K562 (cell line): Measurements from ENCODE around the gene PI4KA. TPM values are rescaled to one million over a fixed set of nuclear protein-coding genes. Genes with fewer than 3 reads are reported as not detected.
A peak's percentile ranks its signal among the peaks of the same experiment; 100 is the strongest.

ENCODE experiments used
- ARNT ChIP-seq, 2 experiments: fragments of 450-650 bp; IDR thresholded peaks; 2 replicates each; pipeline ENCODE4 v1.6.1; 2016; ENCODE audit warnings: mild to moderate bottlenecking in 1 of 2
- BRCA1 ChIP-seq, 2 experiments: fragments of 450-650 bp in 1 of 2; sonication (generic) in 1 of 2; formaldehyde crosslinking in 1 of 2; IDR thresholded peaks; 2 replicates each; pipeline versions ENCODE4 v1.5.0 to v1.6.1; 2017 to 2020; ENCODE audit warnings: mild to moderate bottlenecking in 1 of 2, missing genetic modification reagents in 1 of 2
- HNRNPL ChIP-seq: fragments of 200-400 bp; formaldehyde crosslinking; IDR thresholded peaks from 2 replicates; pipeline ENCODE4 v1.6.1; 2017; ENCODE audit warnings: low read depth, mild to moderate bottlenecking, low read length
- NR2C1 ChIP-seq, 2 experiments: fragments of 450-650 bp; IDR thresholded peaks; 2 replicates each; pipeline ENCODE4 v1.6.1; 2017; ENCODE audit warnings: mild to moderate bottlenecking in 2 of 2, antibody characterized with exemption in 1 of 2, inconsistent platforms in 1 of 2, missing compliant biosample characterization in 1 of 2, missing genetic modification characterization in 1 of 2
- RBM22 ChIP-seq: fragments of 200-400 bp; formaldehyde crosslinking; IDR thresholded peaks from 2 replicates; pipeline ENCODE4 v1.6.1; 2018; ENCODE audit warnings: low read length, low read depth; ENCODE audit not compliant: poor library complexity, severe bottlenecking
- RFX5 ChIP-seq: IDR thresholded peaks from 2 replicates; pipeline ENCODE4 v1.6.1; 2011; ENCODE audit warnings: low read depth, mild to moderate bottlenecking, improper control_type of control experiment, low read length
- RHOXF2B ChIP-seq: fragments of 250-450 bp; sonication (Bioruptor Pico); conservative IDR thresholded peaks from 2 replicates; pipeline ENCODE4 v1.5.1; 2021
- RUNX1 ChIP-seq: sonication (generic); IDR thresholded peaks from 2 replicates; pipeline ENCODE4 v1.6.1; 2016; ENCODE audit warnings: antibody characterized with exemption, low read depth
- SETDB1 ChIP-seq: IDR thresholded peaks from one replicate; pipeline ENCODE4 v1.6.1; 2012; ENCODE audit warnings: low read length, control low read depth, inconsistent platforms
- STAG1 ChIP-seq: sonication (generic); formaldehyde crosslinking; IDR thresholded peaks from 2 replicates; pipeline ENCODE4 v1.5.0; 2020; ENCODE audit warnings: missing genetic modification reagents, borderline replicate concordance
- STAT5A ChIP-seq: IDR thresholded peaks from 2 replicates; pipeline ENCODE4 v1.6.1; 2012; ENCODE audit warnings: low read length, inconsistent platforms, borderline replicate concordance
- ZNF134 ChIP-seq: fragments of 250-450 bp; sonication (Bioruptor Pico); conservative IDR thresholded peaks from 2 replicates; pipeline ENCODE4 v1.4.0; 2020
- polyA plus RNA-seq, 8 experiments: library from polyadenylated mRNA; depleted of rRNA in 4 of 8; stranded (reverse) in 5 of 8; unstranded in 3 of 8; fragments of >200 nt; fragmentation: Nextera tagmentation in 2 of 8; fragmentation: Illumina TruSeq in 1 of 8; extraction: Ambion mirVana in 2 of 8; extraction: Trizol in 1 of 8; gene quantifications; 2 replicates each; pipeline versions ENCODE4 v1.2.1 to v1.2.3, GENCODE V29; 2011 to 2014; ENCODE audit warnings: inconsistent platforms in 1 of 8, missing spikeins in 1 of 8
- total RNA-seq, 7 experiments: library from RNA; depleted of rRNA in 6 of 7; stranded (reverse); fragments of >200 nt in 6 of 7; fragmentation: Illumina TruSeq in 2 of 7; extraction: Trizol in 2 of 7; gene quantifications; 2 replicates each; pipeline versions ENCODE4 v1.2.1 to v1.2.3, GENCODE V29; 2011 to 2021; ENCODE audit warnings: low replicate concordance in 1 of 7

PI4KA gene
- total and polyA plus RNA-seq, 9 of the 15 experiments (the other 6 are each of a cell fraction or from before 2014, with no cell fraction given): 7.3 to 187 (median 84.7) TPM

GRCh38 chr22:20748731-20749428 lies 109.7 kb downstream of the PI4KA start (continued):
- TF ChIP-seq BRCA1 (IDR thresholded peaks at IDR 0.05) (no peak), BRCA1 (CRISPR knock-in tag; IDR thresholded peaks at IDR 0.05) (0 out of 2 replicates have a peak, but pooled peaks have one; percentile 45), STAT5A (no peak), SETDB1 (no peak), ARNT (IDR thresholded peaks at IDR 0.05) (no peak), STAG1 (CRISPR knock-in tag) (peak; percentile 12; the same call in 1 of the 2 replicates), RBM22 (no peak), ZNF134 (CRISPR knock-in tag) (no peak), RUNX1 (no peak), RFX5 (no peak), HNRNPL (no peak), NR2C1 (IDR thresholded peaks at IDR 0.05) (no peak), NR2C1 (tag; IDR thresholded peaks at IDR 0.05) (no peak), RHOXF2B (CRISPR knock-in tag) (no peak)
- TF ChIP-seq, all 486 proteins: peak for 10
